ENCODE data around the gene WNT3. TPM values are rescaled to one million over a fixed set of nuclear protein-coding genes. Genes with fewer than 3 reads are reported as not detected.
"Not testable (repeated sequence)": the region's sequence is repeated elsewhere in the genome, so short reads cannot be mapped to it uniquely, and the experiment has no call there.

WNT3 gene
- total and polyA plus RNA-seq, 10 donors = 0.32 to 0.94 (median 0.67) TPM

- 92 to 98% (median 96%) methylated on average over 5 of the region's 5 CpGs for WGBS, 5 donors
- intact Hi-C loops (cut with DNase I; ENCODE audit: low total_unique reads) = no loop called here
- Histone ChIP-seq H3K27ac (no peak overlapping the region), H3K9me3 (no peaks in the 10 kb centered on the region), H3K36me3 (peaks cover 0 to 74% (median 35%) of the 10 kb centered on the region in 6 donors), H3K4me3 (no peak overlapping the region), H3K4me1 (no peaks in the 10 kb centered on the region), H3K27me3 (replicated peaks in 1 of 7) (no peaks in the 10 kb centered on the region)
- DNase-seq = no peak
- no peak for TF ChIP-seq CTCF (IDR thresholded peaks at IDR 0.05 in 8 of 11, conservative IDR thresholded peaks at IDR 0.05 in 3 of 11)
- TF ChIP-seq POLR2A (IDR thresholded peaks at IDR 0.05) = no peak
- no peak for TF ChIP-seq POLR2AphosphoS5 (IDR thresholded peaks at IDR 0.05)
Observed at GRCh38 chr17:46758614-46759013, 59.9 kb downstream of the WNT3 start.

- H3K27ac ChIP-seq; DNase-seq; H3K9me3 ChIP-seq; H3K4me1 ChIP-seq; intact Hi-C loops (cut with DNase I; ENCODE audit: low total_unique reads); H3K4me3 ChIP-seq; H3K27me3 ChIP-seq (replicated peaks in 1 of 7): not testable (repeated sequence)
- peaks cover 0 to 84% (median 40%) of the 10 kb centered on the region in 6 donors for H3K36me3 ChIP-seq
- 91 to 95% (median 93%) methylated on average over 4 of the region's 4 CpGs for WGBS, 5 donors
Observed at GRCh38 chr17:46757588-46757987, 60.9 kb downstream of the WNT3 start.

GRCh38 chr17:46756861-46757260, 61.6 kb downstream of the WNT3 start:
- Histone ChIP-seq H3K4me1 (no peaks in the 10 kb centered on the region), H3K36me3 (peaks cover 0 to 92% (median 46%) of the 10 kb centered on the region in 6 donors), H3K27ac (no peak overlapping the region), H3K4me3 (no peak overlapping the region), H3K27me3 (replicated peaks in 1 of 7) (no peaks in the 10 kb centered on the region), H3K9me3 (no peaks in the 10 kb centered on the region)
- no peak for DNase-seq
- WGBS, 5 donors = 87 to 90% (median 89%) methylated on average over 2 of the region's 2 CpGs
- intact Hi-C loops (cut with DNase I; ENCODE audit: low total_unique reads) = no loop called here
- no peak for TF ChIP-seq CTCF (IDR thresholded peaks at IDR 0.05 in 8 of 11, conservative IDR thresholded peaks at IDR 0.05 in 3 of 11)

GRCh38 chr17:46756081-46756735, 62.3 kb downstream of the WNT3 start:
- Histone ChIP-seq H3K9me3 (no peaks in the 10 kb centered on the region), H3K36me3 (peaks cover 0 to 93% (median 53%) of the 10 kb centered on the region in 6 donors), H3K27ac (no peak overlapping the region), H3K27me3 (replicated peaks in 1 of 7) (no peaks in the 10 kb centered on the region), H3K4me1 (no peaks in the 10 kb centered on the region), H3K4me3 (no peak overlapping the region)
- intact Hi-C loops (cut with DNase I; ENCODE audit: low total_unique reads) = no loop called here
- DNase-seq = no peak
- 75 to 81% (median 78%) methylated on average over 4 of the region's 4 CpGs for WGBS, 5 donors
- TF ChIP-seq CTCF (IDR thresholded peaks at IDR 0.05 in 8 of 11, conservative IDR thresholded peaks at IDR 0.05 in 3 of 11) (no peak), POLR2A (IDR thresholded peaks at IDR 0.05) (no peak), POLR2AphosphoS5 (IDR thresholded peaks at IDR 0.05) (no peak)

Data from spleen (tissue), 11 donors.